PFSK-1 (cell line): ENCODE measurements around the gene THYN1.

ENCODE experiments used
- FOXP2 ChIP-seq: optimal IDR thresholded peaks from 2 replicates; pipeline ENCODE3; 2011; ENCODE audit warnings: borderline replicate concordance, control low read depth, inconsistent platforms; ENCODE audit not compliant: insufficient read depth; ENCODE audit errors: extremely low read length, extremely low read depth
- POLR2AphosphoS5 ChIP-seq: IDR thresholded peaks from 2 replicates; pipeline ENCODE4 v1.6.1; 2012; ENCODE audit warnings: low read depth, mild to moderate bottlenecking, control low read depth, low read length, moderate library complexity
- REST ChIP-seq, 2 experiments: IDR thresholded peaks; 2 replicates each; pipeline versions ENCODE4 v1.6.1 to v1.8.0; 2011 to 2012; ENCODE audit warnings: low read depth in 2 of 2, low read length in 2 of 2, control low read depth in 1 of 2, inconsistent platforms in 1 of 2, mild to moderate bottlenecking in 1 of 2, moderate library complexity in 1 of 2; ENCODE audit not compliant: insufficient read depth in 1 of 2
- SIN3A ChIP-seq: IDR thresholded peaks from 2 replicates; pipeline ENCODE4 v1.6.1; 2012; ENCODE audit warnings: mild to moderate bottlenecking, low read length, moderate library complexity, borderline replicate concordance; ENCODE audit not compliant: insufficient read depth
- TAF1 ChIP-seq: IDR thresholded peaks from 2 replicates; pipeline ENCODE4 v1.6.1; 2012; ENCODE audit warnings: low read length, control low read depth, borderline replicate concordance; ENCODE audit not compliant: insufficient read depth

THYN1 gene

GRCh38 chr11:134257101-134257500 is 3.9 kb upstream of the THYN1 start:
- TF ChIP-seq POLR2AphosphoS5 = no peak
- no peak for TF ChIP-seq REST (IDR thresholded peaks at IDR 0.05; ENCODE audit: insufficient read depth in 1 of 2, low read depth in 2 of 2, low read length in 2 of 2)
- no peak for TF ChIP-seq FOXP2
- no peak for TF ChIP-seq SIN3A
- TF ChIP-seq TAF1 = no peak

- TF ChIP-seq FOXP2 = no peak
- TF ChIP-seq SIN3A = no peak
- no peak for TF ChIP-seq REST (IDR thresholded peaks at IDR 0.05; ENCODE audit: insufficient read depth in 1 of 2, low read depth in 2 of 2, low read length in 2 of 2)
- no peak for TF ChIP-seq TAF1
- no peak for TF ChIP-seq POLR2AphosphoS5
Observed at GRCh38 chr11:134254433-134255183, 1.5 kb upstream of the THYN1 start.

- no peak for TF ChIP-seq SIN3A
- TF ChIP-seq FOXP2 = no peak
- no peak for TF ChIP-seq POLR2AphosphoS5
- peak; percentile 7 to 78; a peak in 2 of 4 replicates for TF ChIP-seq REST (IDR thresholded peaks at IDR 0.05; ENCODE audit: insufficient read depth in 1 of 2, low read depth in 2 of 2, low read length in 2 of 2)
- no peak for TF ChIP-seq TAF1
Observed at GRCh38 chr11:134252346-134253187, 585 bp downstream of the THYN1 start.

GRCh38 chr11:134250675-134251074 is 2.5 kb downstream of the THYN1 start:
- no peak for TF ChIP-seq SIN3A
- no peak for TF ChIP-seq POLR2AphosphoS5
- no peak for TF ChIP-seq FOXP2
- no peak for TF ChIP-seq REST (IDR thresholded peaks at IDR 0.05; ENCODE audit: insufficient read depth in 1 of 2, low read depth in 2 of 2, low read length in 2 of 2)
- no peak for TF ChIP-seq TAF1
